Measurements from ENCODE around the gene MOSMO. TPM values are rescaled to one million over a fixed set of nuclear protein-coding genes. Genes with fewer than 3 reads are reported as not detected.

The MOSMO gene
- total and polyA plus RNA-seq, 2 of the 13 experiments (the other 11 are each of a cell fraction or from before 2014, with no cell fraction given) = 26.7 to 32.6 TPM

DNA sequence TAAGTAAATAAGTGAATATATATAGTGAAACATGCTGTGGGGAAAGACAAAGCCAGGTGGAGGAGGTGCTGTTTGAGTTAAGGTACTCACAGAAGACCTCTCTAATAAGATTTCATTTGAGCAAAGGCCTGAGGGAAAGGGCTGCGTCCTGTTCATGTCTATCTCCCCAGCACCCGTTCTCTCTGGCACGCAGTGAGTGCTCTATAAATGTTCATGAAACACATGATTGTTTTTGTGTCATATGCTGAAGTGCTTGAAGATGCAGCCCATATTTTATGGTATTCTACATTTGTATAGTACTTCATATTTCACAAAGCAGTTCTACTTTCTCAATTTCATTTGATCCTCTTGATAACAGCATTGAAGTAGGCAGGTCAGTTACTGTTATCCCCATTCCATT, 85.4 kb downstream of the MOSMO start:
- no peak overlapping the region for H3K27ac ChIP-seq (ENCODE audit: extremely low read length, insufficient read depth, low read length)
- H3K4me1 ChIP-seq (ENCODE audit: insufficient read depth, low read length) = peaks cover 11% of the 10 kb centered on the region
- no peaks in the 10 kb centered on the region for H3K79me2 ChIP-seq (ENCODE audit: insufficient read depth, low read length)
- CTCF ChIA-PET (ENCODE audit: low intra/inter-chr PET ratio, low total read pairs) = no interaction called here
- no peaks in the 10 kb centered on the region for H4K20me1 ChIP-seq (ENCODE audit: insufficient read depth, low read length)
- no peak for DNase-seq (ENCODE audit: low spot score)
- no TSS peak for BruUV-seq (replicated peaks)
- 71% methylated on average over 3 of the region's 3 CpGs for WGBS (ENCODE audit: low lambda C conversion rate)
- H2AFZ ChIP-seq (ENCODE audit: low read length) = no peak overlapping the region
- H3K27me3 ChIP-seq (ENCODE audit: control insufficient read depth in 1 of 2, insufficient read depth in 2 of 2, low read length in 2 of 2) = peaks cover 0 to 19% of the 10 kb centered on the region in 2 experiments; a peak in 3 of 5 replicates
- no peaks in the 10 kb centered on the region for H3K9me3 ChIP-seq (ENCODE audit: low read length)
- POLR2A ChIA-PET = no interaction called here
- in situ Hi-C loops (cut with HindIII; ENCODE audit: extremely low pct_ligation_motif_present, low pct_unique_long_range_greater_than_20kb) (loop anchor here (25.0 kb wide), 1 partner anchor 281 kb away; no protein-coding TSS in a partner anchor), intact Hi-C loops (cut with micrococcal nuclease; ENCODE audit: unreplicated experiment) (no loop called here)
- no peak for TF ChIP-seq CCDC6 (CRISPR knock-in tag; IDR thresholded peaks at IDR 0.05)
- no peak for TF ChIP-seq RAD51 (IDR thresholded peaks at IDR 0.05; ENCODE audit: borderline replicate concordance)
- TF ChIP-seq, protein P1, sequence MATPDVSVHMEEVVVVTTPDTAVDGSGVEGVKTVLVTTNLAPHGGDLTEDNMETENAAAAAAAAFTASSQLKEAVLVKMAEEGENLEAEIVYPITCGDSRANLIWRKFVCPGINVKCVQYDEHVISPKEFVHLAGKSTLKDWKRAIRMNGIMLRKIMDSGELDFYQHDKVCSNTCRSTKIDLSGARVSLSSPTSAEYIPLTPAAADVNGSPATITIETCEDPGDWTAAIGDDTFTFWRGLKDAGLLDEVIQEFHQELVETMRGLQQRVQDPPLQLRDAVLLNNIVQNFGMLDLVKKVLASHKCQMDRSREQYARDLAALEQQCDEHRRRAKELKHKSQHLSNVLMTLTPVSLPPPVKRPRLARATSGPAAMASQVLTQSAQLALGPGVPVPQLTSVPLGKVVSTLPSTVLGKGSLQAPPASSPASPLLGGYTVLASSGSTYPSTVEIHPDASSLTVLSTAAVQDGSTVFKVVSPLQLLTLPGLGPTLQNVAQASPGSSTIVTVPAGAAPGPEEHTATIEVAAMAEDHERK (CRISPR knock-in tag; IDR thresholded peaks at IDR 0.05; ENCODE audit: low read depth) = no peak
- TF ChIP-seq THAP9 (CRISPR knock-in tag; IDR thresholded peaks at IDR 0.05; ENCODE audit: borderline replicate concordance) = no peak
- TF ChIP-seq, protein P2, sequence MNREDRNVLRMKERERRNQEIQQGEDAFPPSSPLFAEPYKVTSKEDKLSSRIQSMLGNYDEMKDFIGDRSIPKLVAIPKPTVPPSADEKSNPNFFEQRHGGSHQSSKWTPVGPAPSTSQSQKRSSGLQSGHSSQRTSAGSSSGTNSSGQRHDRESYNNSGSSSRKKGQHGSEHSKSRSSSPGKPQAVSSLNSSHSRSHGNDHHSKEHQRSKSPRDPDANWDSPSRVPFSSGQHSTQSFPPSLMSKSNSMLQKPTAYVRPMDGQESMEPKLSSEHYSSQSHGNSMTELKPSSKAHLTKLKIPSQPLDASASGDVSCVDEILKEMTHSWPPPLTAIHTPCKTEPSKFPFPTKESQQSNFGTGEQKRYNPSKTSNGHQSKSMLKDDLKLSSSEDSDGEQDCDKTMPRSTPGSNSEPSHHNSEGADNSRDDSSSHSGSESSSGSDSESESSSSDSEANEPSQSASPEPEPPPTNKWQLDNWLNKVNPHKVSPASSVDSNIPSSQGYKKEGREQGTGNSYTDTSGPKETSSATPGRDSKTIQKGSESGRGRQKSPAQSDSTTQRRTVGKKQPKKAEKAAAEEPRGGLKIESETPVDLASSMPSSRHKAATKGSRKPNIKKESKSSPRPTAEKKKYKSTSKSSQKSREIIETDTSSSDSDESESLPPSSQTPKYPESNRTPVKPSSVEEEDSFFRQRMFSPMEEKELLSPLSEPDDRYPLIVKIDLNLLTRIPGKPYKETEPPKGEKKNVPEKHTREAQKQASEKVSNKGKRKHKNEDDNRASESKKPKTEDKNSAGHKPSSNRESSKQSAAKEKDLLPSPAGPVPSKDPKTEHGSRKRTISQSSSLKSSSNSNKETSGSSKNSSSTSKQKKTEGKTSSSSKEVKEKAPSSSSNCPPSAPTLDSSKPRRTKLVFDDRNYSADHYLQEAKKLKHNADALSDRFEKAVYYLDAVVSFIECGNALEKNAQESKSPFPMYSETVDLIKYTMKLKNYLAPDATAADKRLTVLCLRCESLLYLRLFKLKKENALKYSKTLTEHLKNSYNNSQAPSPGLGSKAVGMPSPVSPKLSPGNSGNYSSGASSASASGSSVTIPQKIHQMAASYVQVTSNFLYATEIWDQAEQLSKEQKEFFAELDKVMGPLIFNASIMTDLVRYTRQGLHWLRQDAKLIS (CRISPR knock-in tag; IDR thresholded peaks at IDR 0.05) = no peak
- TF ChIP-seq, protein P3, sequence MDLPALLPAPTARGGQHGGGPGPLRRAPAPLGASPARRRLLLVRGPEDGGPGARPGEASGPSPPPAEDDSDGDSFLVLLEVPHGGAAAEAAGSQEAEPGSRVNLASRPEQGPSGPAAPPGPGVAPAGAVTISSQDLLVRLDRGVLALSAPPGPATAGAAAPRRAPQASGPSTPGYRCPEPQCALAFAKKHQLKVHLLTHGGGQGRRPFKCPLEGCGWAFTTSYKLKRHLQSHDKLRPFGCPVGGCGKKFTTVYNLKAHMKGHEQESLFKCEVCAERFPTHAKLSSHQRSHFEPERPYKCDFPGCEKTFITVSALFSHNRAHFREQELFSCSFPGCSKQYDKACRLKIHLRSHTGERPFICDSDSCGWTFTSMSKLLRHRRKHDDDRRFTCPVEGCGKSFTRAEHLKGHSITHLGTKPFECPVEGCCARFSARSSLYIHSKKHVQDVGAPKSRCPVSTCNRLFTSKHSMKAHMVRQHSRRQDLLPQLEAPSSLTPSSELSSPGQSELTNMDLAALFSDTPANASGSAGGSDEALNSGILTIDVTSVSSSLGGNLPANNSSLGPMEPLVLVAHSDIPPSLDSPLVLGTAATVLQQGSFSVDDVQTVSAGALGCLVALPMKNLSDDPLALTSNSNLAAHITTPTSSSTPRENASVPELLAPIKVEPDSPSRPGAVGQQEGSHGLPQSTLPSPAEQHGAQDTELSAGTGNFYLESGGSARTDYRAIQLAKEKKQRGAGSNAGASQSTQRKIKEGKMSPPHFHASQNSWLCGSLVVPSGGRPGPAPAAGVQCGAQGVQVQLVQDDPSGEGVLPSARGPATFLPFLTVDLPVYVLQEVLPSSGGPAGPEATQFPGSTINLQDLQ (CRISPR knock-in tag; IDR thresholded peaks at IDR 0.05) = no peak
- H3K9ac ChIP-seq (ENCODE audit: insufficient read depth, low read depth, low read length) = no peak overlapping the region
- no peaks in the 10 kb centered on the region for H3K36me3 ChIP-seq (replicated peaks in 1 of 2; ENCODE audit: control insufficient read depth in 1 of 2, insufficient read depth in 2 of 2, low read length in 2 of 2)
- ATAC-seq = no peak
- H3K4me2 ChIP-seq (ENCODE audit: low read depth, low read length) = no peak overlapping the region
- no peak overlapping the region for H3K4me3 ChIP-seq (replicated peaks in 1 of 3; ENCODE audit: insufficient read depth in 1 of 3, low read depth in 2 of 3, low read length in 3 of 3)
- no peak for FAIRE-seq

Data from HepG2 (cell line).